Sigmoid colon (tissue), 4 donors: ENCODE measurements around the gene C11orf24.

Experiments
- EP300 ChIP-seq, 4 donors: sonication (generic); formaldehyde crosslinking; IDR thresholded peaks; one replicate each; pipeline ENCODE4 v1.6.1; 2017; ENCODE audit warnings: antibody characterized with exemption in 4 of 4
- POLR2AphosphoS5 ChIP-seq, 4 donors: sonication (generic); formaldehyde crosslinking; IDR thresholded peaks; one replicate each; pipeline ENCODE4 v1.6.1; 2017; ENCODE audit warnings: antibody characterized with exemption in 4 of 4
- TF ChIP-seq, protein P1 (sequence below), 4 experiments: fragments of 450-650 bp in 3 of 4; fragments of 200-600 bp in 1 of 4; IDR thresholded peaks; one replicate each; pipeline ENCODE4 v1.5.1; 2016 to 2019; ENCODE audit warnings: antibody characterized with exemption in 4 of 4, mild to moderate bottlenecking in 3 of 4, moderate library complexity in 2 of 4

GRCh38 chr11:68312117-68312779, 40.5 kb upstream of the C11orf24 start, which contains the start of gene LRP5:
- TF ChIP-seq, protein P1, sequence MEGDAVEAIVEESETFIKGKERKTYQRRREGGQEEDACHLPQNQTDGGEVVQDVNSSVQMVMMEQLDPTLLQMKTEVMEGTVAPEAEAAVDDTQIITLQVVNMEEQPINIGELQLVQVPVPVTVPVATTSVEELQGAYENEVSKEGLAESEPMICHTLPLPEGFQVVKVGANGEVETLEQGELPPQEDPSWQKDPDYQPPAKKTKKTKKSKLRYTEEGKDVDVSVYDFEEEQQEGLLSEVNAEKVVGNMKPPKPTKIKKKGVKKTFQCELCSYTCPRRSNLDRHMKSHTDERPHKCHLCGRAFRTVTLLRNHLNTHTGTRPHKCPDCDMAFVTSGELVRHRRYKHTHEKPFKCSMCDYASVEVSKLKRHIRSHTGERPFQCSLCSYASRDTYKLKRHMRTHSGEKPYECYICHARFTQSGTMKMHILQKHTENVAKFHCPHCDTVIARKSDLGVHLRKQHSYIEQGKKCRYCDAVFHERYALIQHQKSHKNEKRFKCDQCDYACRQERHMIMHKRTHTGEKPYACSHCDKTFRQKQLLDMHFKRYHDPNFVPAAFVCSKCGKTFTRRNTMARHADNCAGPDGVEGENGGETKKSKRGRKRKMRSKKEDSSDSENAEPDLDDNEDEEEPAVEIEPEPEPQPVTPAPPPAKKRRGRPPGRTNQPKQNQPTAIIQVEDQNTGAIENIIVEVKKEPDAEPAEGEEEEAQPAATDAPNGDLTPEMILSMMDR (IDR thresholded peaks at IDR 0.05): no peak
- TF ChIP-seq POLR2AphosphoS5 (IDR thresholded peaks at IDR 0.05): no peak
- no peak for TF ChIP-seq EP300 (IDR thresholded peaks at IDR 0.05)
